NCI-H526 treated with DMSO at 0.1 percent for 48 hours (cell line): Measurements from ENCODE around the gene PPFIBP1.

Experiments
- DNase-seq: peaks from one replicate; lab custom pipeline; 2025; lab: John Stamatoyannopoulos, UW

The PPFIBP1 gene

DNA sequence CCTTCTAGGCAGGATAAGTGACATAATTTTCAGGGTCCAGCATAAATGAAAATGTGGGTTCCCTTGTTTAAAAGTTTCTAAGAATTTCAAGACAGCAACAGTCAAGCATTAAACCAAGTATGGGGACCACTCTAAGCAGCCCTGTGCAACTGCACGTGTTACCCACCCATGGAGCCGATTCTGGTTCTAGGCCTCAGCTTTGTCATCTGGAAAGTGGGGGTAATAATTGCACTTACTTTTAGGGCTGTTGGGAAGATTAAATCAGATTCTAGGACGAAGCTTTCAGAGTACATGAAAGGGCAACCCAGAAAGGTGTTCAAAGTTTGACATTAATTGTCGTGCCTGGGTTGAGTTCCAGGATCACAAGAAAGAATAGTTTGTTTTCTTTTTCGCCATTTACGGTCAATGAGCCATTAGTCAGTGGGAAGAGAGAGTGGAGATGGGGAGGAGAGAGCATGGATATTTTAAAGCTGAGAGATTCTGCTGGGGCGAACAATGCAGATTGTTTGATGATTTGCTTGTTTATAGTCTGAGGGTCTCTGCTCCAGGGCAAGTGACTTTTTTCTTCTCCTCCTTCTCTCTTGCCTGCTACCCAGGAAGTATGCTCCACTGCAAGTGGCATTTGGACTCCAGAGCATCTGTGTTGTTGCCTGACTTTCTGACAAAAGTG lies 10.7 kb upstream of the PPFIBP1 start:
- DNase-seq: no peak

DNA sequence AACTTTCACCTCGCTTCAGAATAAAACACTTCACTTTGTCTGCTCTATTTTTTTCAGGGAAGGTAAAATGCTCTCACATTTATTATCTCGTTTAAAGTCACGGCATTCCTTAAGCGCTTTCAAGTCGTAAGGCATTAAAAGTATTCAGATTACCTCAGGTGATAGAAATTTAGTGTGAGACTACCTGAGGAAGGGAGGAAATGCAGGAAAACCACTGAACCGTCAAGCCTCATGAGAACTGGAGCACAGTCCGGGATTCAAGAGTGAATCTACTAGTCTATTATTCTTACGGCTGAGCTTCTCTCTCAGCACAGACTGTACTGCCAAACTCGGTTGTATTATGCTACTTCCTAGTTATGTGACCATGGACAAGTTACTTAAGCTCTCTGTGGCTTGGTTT lies 8.3 kb upstream of the PPFIBP1 start:
- DNase-seq: no peak

DNA sequence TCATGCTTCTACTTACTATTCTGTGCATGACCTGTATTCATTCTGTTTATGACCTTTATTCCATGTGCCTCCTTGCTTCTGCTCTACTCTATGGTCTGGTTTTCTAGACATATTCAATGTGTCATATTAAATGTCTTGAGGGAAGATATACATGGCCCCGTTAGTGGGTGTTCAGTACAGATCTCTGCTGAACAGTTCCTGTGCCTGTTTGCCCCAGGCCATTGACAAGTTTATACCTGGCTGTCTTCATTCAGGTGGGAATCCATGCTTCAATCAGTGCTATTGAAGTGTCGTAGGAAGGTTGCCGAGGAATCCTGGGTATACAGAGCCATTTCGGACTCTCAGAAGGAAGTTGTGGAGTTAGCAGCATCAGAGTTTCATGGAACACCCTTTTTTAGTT lies 7.4 kb upstream of the PPFIBP1 start:
- DNase-seq: no peak

DNA sequence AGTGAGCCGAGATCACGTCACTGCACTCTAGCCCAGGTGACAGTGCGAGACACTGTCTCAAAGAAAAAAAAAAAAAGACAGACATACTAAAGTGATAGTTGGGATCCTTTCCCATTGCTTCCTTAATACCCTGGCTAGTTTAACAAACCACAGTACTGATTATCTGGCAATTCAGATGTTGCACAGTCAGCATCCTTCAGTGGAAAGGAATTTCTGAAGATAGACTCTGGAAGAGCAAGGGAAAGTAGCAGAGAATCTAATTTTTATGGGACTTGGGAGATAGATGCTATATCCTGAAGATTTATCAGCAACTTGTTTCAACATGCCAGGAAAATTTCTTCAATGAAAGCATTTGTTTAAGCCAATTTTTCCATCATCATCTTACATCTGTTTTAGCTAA lies 6.5 kb upstream of the PPFIBP1 start:
- DNase-seq: no peak

DNA sequence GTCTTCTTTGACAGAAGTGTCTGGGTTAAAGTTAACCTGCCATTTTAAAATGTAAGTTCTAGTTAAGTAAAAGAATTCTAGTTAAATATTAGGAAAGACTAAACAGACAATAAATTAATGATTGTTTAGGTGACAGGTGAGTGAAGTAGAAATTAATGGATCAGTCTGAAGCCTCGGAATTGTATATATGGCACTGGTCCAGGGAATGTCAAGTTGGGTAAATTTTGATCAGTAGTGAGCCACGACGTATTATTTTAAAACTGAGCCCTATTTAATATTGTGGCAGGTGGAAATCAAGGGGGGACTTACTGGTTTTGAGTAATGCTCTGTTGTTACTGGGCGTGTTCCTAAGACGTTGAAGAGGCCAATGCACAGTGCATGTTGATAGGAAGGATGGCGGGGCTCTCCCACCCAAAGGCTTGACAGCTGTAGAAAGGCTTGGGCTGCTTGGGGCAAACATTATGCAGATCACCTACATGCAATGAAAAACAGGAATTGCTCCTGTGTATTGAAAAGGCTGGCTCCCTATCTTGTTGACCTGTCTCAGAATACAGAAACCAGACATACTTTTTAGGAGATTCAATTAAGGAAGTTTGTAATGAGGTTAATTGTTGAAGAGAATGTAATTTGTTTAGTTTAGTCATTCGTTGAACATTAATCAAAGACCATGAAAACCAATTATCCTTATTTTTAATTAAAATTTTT lies 5.9 kb upstream of the PPFIBP1 start:
- no peak for DNase-seq

DNA sequence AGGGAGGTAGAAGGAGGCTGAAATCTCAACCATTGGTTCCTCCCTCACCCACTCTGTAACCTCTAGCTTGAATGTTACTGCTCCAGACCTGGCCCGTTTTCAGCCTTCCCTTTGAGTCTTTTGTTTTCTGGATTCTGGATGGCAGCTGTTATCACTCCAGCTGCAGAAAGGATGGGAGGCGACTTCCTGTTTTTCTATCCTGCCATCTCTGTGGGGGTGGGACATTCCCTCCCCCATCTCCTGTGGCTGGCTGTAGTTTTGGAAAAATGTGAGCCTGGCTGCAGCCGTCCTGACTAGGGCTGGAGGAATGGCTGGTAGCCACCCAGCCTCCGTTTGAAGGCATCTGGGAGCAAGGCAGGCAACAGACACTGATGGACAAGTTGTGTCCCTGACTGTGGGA lies 2.9 kb upstream of the PPFIBP1 start:
- no peak for DNase-seq

DNA sequence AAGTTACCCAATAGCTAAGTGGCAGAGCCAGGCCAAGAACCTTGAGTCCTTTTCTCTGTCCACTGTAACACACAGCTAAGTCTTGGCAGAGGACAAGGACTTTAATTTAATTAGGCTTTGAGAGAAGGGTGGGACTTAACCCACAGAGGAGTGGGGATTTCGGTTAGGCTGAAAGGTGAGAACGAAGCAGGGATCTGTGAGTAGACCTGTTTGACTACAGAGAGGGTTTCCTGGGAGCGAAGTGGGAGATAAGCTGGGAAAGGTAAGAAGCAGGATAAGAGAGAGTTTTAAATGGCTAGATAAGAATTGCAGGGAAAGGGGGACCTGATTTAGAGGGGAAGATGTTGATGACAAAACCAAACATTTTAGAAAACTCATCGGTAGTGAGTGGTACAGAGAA lies 2.0 kb upstream of the PPFIBP1 start:
- DNase-seq: no peak

DNA sequence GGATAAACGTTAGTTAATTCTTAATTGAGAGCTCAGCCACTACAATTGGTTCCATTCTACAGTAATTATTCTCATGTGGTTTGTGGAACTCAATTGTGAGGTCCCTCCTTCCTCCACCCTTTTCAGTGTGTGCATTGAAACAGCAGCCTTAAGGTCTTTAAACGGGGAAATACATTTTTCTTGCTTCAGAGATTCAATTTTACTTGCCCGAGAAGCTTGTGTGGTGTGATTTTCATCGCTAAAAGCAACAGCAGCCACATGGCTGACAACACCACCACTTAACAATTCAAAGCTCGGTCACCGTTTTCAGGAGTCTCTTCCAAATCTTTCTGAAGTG lies 733 bp upstream of the PPFIBP1 start:
- DNase-seq: no peak

DNA sequence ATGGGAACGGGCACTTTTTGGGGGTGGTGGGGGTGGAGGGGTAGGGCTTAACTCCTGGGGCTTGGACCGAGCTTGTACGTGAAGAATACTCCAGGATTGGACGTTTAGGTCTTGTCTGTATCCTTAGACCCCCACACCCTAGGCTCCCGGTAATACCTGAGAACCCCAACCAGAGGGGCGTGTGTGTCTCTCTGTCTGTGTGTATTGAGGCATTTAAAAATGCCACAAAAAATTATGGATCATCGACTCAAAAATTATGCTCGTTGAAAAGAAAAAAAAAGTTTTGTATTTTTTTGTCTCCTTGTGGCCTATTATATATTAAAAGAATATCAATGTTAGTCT lies 459 bp downstream of the PPFIBP1 start:
- no peak for DNase-seq

DNA sequence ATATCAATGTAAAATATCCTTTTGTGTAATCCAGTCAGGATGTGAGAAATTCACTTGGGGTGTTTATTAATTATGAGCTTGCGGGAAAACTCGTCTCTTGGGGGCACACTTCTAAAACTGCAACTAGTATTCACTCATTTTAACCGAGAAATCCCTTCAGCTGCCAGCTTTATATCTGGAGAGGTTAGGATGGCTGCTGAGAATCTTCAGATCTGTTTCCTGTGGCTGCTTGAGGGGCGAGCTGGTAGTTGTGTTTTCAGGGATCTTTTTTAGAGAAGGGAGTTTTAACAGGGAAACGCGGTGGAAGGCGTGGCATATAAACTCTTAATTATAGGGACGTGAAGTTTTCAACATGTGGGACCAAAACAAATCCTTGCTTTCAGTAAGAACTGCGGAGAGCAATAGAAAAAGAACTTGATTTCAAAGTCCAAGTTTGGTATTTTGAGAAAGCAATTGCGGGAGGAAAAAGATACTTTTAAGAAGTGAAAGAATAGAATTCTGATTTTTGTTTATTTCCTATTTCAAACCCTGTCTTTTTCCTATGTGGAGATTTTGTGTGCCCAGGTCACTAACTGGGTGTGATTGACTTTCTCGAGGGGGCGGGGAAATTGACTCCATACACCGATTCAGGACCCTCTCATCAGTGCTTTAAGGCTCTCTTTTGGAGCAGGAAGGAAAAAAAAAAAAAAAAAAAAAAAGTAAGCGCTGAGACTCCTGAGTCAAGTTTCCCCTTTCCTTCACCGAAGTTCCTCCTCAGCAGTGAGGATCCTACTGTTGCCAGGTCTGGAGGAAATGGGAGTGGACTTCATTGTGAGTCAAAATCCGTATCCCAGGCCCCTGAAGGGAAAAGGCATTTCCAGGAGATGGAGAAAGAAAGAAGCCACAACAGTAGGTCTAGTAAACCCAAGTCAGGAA lies 1.1 kb downstream of the PPFIBP1 start:
- DNase-seq: peak; percentile 25

DNA sequence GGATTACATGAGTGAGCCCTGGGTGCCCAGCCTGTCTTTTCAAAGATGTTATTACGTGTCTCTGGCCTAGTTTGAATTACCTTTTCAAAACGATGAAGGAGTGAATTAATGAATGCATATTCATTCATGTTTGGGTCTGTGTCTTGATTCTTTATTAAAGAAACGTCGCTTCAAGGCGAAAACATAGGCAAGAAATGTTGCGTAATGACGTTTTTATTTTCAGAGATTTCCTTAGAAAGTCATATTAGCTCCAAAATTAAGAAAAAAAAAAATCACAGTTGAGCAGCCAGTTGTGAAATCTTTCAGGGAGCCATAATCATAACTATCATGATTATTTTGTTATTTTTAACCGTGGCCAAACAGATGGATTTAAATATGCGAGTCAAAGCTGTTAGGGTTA lies 3.5 kb downstream of the PPFIBP1 start:
- no peak for DNase-seq

DNA sequence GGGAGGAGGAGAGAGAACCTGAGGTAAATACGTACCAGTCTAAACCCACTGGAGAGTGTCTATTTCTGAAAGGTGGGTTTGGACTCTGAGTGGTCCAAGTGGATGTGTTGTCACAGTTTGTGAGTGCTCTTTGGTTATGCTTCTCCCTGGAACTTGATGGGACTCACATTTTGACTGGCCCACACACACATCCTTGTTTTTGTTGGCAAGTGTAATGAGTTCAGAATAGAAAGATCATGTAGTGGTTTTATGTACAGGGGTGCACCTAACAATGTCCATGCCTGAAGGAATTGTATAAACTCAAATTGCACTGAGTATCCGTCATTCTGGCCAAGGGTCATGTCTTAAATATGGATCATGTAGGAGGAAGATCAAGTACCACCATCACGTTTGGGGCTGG lies 4.8 kb downstream of the PPFIBP1 start:
- no peak for DNase-seq

DNA sequence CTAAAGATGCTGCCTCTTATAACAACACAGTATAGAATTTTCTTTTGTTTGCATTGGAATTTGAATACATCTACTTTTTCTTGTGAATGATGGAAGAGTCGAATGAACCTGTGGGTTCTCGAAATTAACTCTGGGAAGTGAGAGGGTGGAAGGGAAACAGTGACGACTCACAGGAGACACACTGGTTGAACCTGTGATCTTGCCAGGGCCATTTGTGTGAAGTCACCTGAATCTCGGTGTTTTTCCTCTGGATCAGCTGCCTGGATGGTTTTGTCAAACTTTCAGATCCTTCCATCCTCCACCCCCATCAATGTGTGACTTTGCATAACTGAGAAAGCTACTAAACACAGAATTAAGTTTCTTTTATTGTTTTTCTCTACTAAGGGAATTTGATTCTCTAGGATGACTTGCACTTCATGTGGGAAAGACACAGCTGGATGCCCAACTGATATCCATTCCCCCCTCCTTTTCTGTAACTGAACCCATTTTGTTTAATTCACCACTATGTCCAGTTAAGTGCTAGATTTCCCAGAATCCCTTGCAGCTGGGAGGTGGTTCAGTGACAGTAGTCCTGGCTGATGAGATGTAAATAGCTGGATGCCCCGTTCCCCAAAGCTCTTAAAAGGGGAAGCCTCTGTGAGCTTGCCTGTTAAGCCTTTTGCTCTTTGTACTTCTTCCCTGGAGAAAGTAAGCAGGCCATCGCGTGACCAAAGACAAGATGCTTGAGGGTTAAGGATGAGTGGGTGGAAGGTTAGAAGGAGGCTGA lies 6.3 kb downstream of the PPFIBP1 start:
- no peak for DNase-seq

DNA sequence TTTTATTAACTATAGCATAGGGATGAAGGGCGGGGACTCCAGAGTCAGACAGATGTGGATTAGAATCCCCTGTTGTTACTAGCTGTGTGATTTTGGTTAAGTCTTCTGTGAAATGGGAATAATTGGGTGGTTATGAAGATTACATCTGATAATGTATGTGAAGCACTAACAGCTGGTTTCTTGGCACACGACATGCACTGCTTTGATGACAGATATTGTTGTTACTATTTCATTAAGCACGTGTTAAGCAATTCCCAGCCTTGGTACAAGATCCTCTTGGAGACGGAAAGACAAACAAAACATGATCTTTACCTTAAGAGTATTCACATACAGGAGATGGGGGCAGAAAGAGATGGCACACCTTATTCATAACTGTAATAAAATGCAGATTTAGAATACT lies 7.9 kb downstream of the PPFIBP1 start:
- no peak for DNase-seq

DNA sequence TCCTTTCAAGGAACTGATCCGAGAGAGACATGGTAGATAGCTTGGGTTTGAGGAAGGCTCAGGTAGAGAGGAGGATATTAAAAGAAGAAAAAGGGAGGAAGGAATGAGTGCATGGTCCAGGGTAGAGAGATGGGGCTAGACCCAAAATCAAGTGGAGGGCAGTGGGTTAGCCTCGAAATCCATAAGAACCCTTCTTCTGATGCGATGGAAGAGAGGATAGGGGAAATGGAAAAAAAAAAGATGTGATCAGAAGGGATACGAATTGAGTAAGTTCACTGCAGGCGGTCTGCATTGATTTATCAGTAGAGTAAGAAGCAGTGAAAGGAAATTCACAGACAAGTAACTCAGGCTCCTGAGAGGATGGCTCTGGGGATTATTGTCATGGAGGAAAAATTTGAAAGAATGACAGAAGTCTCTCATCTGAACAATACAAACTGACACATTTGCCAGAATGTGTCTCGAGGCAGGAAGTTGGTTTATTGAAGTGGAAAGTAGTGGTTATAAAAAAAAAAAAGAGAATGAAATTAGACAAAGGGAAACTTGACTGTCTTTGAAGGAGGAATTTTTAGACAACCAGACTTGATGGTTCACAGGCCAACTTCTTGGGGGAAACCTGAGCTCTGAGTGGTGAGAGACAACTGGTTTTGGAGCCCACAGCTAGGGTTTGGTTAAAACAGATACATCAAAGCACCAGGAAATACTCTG lies 10.2 kb downstream of the PPFIBP1 start:
- DNase-seq: no peak

DNA sequence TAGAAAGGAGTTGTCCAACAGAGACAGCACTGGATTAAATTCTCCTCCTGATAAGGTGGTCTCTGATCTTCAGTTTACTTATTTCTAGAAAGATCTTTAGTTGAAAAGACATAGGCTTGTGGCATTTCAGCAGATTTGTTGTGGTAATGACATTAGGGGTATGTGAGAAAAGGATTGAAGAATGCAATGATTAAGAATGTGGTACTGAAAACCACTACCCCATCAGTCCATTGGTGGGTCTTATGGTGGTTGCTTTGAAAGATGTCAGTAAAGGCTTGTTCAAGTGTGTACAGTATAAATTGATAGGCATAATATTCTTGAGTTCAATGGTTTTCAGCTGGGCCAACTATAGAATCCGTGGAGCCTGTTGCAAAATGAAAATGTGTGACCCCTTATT lies 10.8 kb downstream of the PPFIBP1 start:
- DNase-seq: no peak

DNA sequence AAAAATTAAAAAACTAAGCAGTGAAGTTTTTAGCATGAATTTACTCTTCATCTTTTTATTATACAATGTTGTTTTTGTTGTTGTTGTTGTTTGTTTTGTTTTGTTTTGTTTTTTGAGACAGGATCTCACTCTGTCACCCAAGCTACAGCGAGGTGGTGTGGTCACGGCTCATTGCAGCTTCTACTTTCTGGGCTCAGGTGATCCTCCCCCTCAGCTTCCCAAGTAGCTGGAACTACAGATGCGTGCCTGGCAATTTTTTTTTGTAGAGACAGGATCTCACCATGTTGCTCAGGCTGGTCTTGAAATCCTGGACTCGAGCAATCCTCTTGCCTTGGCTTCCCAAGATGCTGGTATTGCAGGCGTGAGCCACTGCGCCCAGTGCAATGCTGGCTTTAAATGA lies 11.3 kb downstream of the PPFIBP1 start:
- no peak for DNase-seq

DNA sequence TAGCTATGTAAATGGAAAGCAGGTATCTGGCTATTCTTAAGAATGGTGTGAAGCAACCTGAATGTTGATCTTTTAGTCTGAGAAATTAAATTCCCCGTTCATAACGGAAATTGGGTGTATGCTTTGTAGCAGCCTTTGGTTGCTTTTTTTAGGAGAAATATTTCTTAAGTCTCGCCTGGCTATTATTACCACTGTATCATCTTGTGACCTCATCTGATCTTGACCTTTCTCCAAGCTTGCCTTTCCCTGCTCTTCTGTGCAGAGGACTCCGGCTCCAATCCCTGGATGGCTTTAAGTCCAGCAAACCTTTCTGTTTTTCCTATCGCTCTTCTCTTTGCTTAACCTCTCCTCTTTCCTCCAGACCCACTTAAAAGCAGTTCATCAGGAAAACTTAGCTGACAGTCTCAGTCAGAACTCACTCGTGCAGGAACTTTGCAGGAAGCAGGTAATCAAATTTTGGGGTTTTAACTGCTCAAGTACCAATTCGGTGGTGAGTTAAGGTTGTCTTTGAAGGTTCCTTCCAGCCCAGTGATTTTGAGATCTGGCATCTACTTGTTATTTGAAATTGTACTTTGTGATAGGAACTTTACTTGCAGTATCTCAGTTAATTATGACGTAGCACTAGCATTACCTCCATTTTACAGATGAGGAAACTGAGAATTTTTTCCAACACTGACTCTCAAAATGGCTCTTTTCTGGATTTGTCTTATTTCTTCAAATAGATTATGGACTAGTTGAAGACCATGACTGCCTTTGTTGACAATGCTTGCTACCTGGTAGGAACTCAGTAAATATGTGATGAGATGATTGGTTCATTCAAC lies 14.1 kb downstream of the PPFIBP1 start:
- DNase-seq: no peak

DNA sequence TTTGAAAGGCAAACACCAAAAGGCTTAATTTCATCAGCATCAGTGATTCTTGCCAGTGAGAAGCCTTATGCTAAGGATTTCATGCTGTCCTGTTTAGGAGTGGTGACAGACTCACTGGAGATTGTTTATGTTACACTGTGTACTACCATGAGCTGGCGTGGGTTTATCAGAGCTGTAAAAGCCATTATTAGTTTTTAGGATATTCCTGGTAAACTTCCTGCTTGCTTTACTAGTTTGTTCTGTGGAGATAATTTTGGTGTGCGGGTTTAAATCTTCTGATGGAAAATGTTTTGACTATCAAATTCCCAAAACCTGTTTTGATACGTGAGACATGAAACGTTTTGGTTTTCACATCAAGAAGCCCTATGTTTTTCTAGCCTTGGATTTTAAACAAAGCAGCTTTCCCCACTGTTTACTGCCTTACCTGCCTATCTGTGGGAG lies 15.2 kb downstream of the PPFIBP1 start:
- DNase-seq: peak; percentile 82

DNA sequence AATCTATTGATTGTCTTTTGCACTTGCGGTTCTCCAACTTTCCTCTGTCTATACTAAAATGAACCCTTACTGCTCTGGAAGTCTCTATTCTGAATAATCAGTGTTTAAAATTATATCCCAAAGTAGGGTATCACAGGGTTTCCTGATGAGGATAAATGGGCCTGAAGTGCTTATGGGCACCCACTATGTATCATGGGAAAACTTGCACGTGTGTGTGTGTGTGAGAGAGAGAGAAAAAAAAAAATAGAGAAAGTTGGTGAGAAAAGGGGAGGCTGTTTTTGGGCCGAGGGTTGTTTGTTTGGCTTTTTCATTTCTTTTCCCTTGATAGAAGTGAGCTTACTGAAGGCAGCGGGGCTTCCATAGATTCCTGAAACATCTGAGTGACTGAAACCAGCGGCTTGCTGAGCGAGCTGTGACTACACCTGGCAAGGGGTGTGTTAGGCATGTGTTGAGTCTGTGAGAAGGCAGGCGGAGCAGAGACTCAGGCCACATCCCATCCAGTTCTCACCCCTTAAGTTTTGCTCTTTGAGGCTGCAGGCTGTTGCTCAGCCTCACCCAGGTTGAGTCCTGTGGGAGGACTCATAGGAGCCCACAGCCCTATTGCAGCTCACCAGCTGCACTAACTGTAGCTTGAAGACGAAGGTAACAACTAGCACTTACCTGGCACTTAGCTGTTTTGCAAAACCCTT lies 17.2 kb downstream of the PPFIBP1 start:
- DNase-seq: peak; percentile 53
